T-cell (primary cell): ENCODE results near the gene CER1. TPM values are rescaled to one million over a fixed set of nuclear protein-coding genes. Genes with fewer than 3 reads are reported as not detected.
A peak's percentile ranks its signal among the peaks of the same experiment; 100 is the strongest.

ENCODE experiments used
- ATAC-seq, 4 experiments: fragments of 200-7000 bp in 3 of 4; fragments of 150-1000 bp in 1 of 4; cut with Tn5 transposase; replicated peaks in 1 of 4; 1 replicate in 3 of 4; 2 replicates in 1 of 4; pipeline ENCODE4 v1.10.0; 2021; ENCODE audit warnings: moderate library complexity in 3 of 4, mild to moderate bottlenecking in 2 of 4, moderate number of reproducible peaks in 1 of 4
- CTCF ChIA-PET, 2 donors: fragments of 300-600 bp; sonication (Branson Sonifier 250); formaldehyde crosslinking; loops; one replicate each; lab custom pipeline; 2022; ENCODE audit warnings: antibody characterized with exemption in 2 of 2; lab: Charles Lee
- POLR2A ChIA-PET, 2 donors: fragments of 300-600 bp; sonication (Branson Sonifier 250); formaldehyde crosslinking; loops; one replicate each; lab custom pipeline; 2022; ENCODE audit warnings: antibody characterized with exemption in 2 of 2; lab: Charles Lee
- DNase-seq, 35 experiments: peaks; one replicate each; pipeline versions ENCODE4 v3.0.0 to v3.0.0-alpha.2; 2013 to 2023
- H3K27ac ChIP-seq: one replicate; pipeline ENCODE4 v1.5.1; 2013; ENCODE audit warnings: low read length
- H3K27me3 ChIP-seq, 2 experiments: replicated peaks in 1 of 2; 1 replicate in 1 of 2; 2 replicates in 1 of 2; pipeline versions ENCODE4 v1.6.1 to v1.7.0; 2013; ENCODE audit warnings: low read length in 1 of 2, mixed read lengths in 1 of 2; ENCODE audit not compliant: control insufficient read depth in 2 of 2, insufficient read depth in 2 of 2; ENCODE audit errors: extremely low read depth in 1 of 2
- H3K36me3 ChIP-seq, 2 donors: 1 replicate in 1 of 2; 2 replicates in 1 of 2; pipeline versions ENCODE4 v1.6.1 to v1.7.0; 2013; ENCODE audit warnings: low read length in 1 of 2; ENCODE audit not compliant: control insufficient read depth in 2 of 2, insufficient read depth in 1 of 2; ENCODE audit errors: extremely low read depth in 1 of 2
- H3K4me1 ChIP-seq, 2 experiments: 1 replicate in 1 of 2; 2 replicates in 1 of 2; pipeline versions ENCODE4 v1.6.1 to v1.7.0; 2013; ENCODE audit warnings: low read length in 2 of 2, mixed read lengths in 1 of 2; ENCODE audit not compliant: insufficient read depth in 2 of 2, control insufficient read depth in 1 of 2; ENCODE audit errors: extremely low read depth in 1 of 2
- H3K4me3 ChIP-seq, 2 donors: 1 replicate in 1 of 2; 2 replicates in 1 of 2; pipeline versions ENCODE4 v1.5.1 to v1.7.0; 2013; ENCODE audit warnings: mild to moderate bottlenecking in 2 of 2, low read length in 1 of 2, moderate library complexity in 1 of 2; ENCODE audit not compliant: control insufficient read depth in 1 of 2; ENCODE audit errors: extremely low read depth in 1 of 2
- H3K9me3 ChIP-seq: 2 replicates; pipeline ENCODE4 v1.7.0; 2013
- H3K27ac Mint-ChIP-seq, 2 donors: one replicate each; pipeline ENCODE4 v1.8.0; 2020 to 2021; ENCODE audit warnings: mild to moderate bottlenecking in 2 of 2, mixed read lengths in 2 of 2
- H3K27me3 Mint-ChIP-seq, 2 donors: one replicate each; pipeline ENCODE4 v1.8.0; 2021 to 2022; ENCODE audit warnings: mixed read lengths in 2 of 2
- H3K36me3 Mint-ChIP-seq: one replicate; pipeline ENCODE4 v1.8.0; 2021; ENCODE audit warnings: mixed read lengths
- H3K4me1 Mint-ChIP-seq, 3 donors: one replicate each; pipeline ENCODE4 v1.8.0; 2020 to 2022; ENCODE audit warnings: mixed read lengths in 3 of 3, mild to moderate bottlenecking in 1 of 3
- H3K4me3 Mint-ChIP-seq, 3 donors: one replicate each; pipeline ENCODE4 v1.8.0; 2020 to 2022; ENCODE audit warnings: mild to moderate bottlenecking in 3 of 3, mixed read lengths in 3 of 3, moderate library complexity in 3 of 3
- H3K9me3 Mint-ChIP-seq, 3 donors: one replicate each; pipeline ENCODE4 v1.8.0; 2020 to 2022; ENCODE audit warnings: mixed read lengths in 3 of 3
- WGBS: methylation state at CpG from one replicate; pipeline ENCODE4 v1.1.5; 2013; ENCODE audit warnings: missing lambda C conversion rate; ENCODE audit not compliant: insufficient coverage; 5-methylcytosine and 5-hydroxymethylcytosine counted together
- total RNA-seq, 35 experiments: library from RNA in 6 of 35; stranded (reverse) in 6 of 35; fragments of 120-200 nt in 1 of 35; gene quantifications; one replicate each; pipeline versions ENCODE4 v1.2.1 to v1.2.4 and lab custom pipeline; 2013 to 2026

The CER1 gene
- total RNA-seq, 5 donors from 2014 or later (not counting 1 experiment from before 2014, with no cell fraction given), result not detected

DNA sequence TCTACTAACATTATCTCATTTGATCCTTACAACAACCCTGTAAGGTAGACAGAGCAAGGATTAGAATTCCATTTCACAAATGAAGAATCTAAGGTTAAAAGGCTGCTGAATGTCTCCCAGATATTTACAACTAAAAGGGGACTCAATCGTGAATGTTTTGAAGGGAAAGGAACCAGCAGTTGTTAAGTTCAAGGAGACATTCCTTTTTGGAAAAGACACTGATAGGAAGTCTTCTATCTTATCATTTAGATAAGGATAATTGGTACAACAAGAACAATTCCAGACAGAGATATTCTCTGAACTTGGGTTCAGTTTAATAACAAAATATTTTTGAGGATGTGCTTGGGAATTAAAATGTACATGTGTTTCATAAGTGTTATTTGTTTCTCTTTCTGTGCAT, 37.5 kb upstream of the CER1 start:
- Mint-ChIP-seq H3K27ac (no peak overlapping the region), H3K4me3 (no peak overlapping the region), H3K9me3 (no peaks in the 10 kb centered on the region), H3K27me3 (peaks cover 11 to 27% of the 10 kb centered on the region in 2 donors), H3K36me3 (no peaks in the 10 kb centered on the region), H3K4me1 (no peaks in the 10 kb centered on the region)
- no CpG with 5 or more reads among the region's 1 CpG for WGBS
- Histone ChIP-seq H3K27me3 (peaks cover 0 to 3% of the 10 kb centered on the region in 2 experiments), H3K36me3 (no peaks in the 10 kb centered on the region), H3K27ac (no peak overlapping the region), H3K9me3 (no peaks in the 10 kb centered on the region), H3K4me1 (no peaks in the 10 kb centered on the region), H3K4me3 (no peak overlapping the region)
- CTCF ChIA-PET, result no interaction called here
- no peak for ATAC-seq
- POLR2A ChIA-PET, result no interaction called here
- no peak for DNase-seq

DNA sequence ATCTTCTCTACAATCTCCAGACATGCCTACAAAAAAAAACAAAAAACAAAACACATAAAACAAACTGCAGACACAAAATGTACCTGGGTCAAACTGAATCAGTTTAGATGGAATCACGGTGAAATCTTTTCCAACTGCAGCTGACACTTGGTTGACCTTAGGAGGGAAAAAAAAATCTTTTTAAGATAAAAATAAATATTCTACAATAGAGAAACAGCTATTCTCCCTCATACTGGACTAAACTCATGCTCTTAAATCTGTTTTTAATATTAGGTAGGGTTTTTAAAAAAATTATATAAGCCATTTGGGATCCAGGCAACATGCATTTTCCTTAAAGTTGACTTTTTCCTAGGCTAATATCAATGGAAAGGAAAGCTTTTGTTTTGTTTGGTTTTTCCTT, 33.8 kb upstream of the CER1 start:
- Histone ChIP-seq H3K36me3 (no peaks in the 10 kb centered on the region), H3K4me1 (no peaks in the 10 kb centered on the region), H3K27ac (no peak overlapping the region), H3K4me3 (no peak overlapping the region), H3K9me3 (no peaks in the 10 kb centered on the region), H3K27me3 (peaks cover 0 to 6% of the 10 kb centered on the region in 2 experiments)
- no peak overlapping the region for H3K4me3 Mint-ChIP-seq
- H3K27me3 Mint-ChIP-seq, result peaks cover 12 to 29% of the 10 kb centered on the region in 2 donors
- ATAC-seq (no peak), DNase-seq (no peak)
- H3K27ac Mint-ChIP-seq, result no peak overlapping the region
- H3K9me3 Mint-ChIP-seq, result no peaks in the 10 kb centered on the region
- CTCF ChIA-PET, result no interaction called here
- H3K4me1 Mint-ChIP-seq, result peaks cover 0 to 5% (median 0%) of the 10 kb centered on the region in 3 donors
- POLR2A ChIA-PET, result no interaction called here
- WGBS, result no CpG with 5 or more reads among the region's 1 CpG
- H3K36me3 Mint-ChIP-seq, result no peaks in the 10 kb centered on the region

DNA sequence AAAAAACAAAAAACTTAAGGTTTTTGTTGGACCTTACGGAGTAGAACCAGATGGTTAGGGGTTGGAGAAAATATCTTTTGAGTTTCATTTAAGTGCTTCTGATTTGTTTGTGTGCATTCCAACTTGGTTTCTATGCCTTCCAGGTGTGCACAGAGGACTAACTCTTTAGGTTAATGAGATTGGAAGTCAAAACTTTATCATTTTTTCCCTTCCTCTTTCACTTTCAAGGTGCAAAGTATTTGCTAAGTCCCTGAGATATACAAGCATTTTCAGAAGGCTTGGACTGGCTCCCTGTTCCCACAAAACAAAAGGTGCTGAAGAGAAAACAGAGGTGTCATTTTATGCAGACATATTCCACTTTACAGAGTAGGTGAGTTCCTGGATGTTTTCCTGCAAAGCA, 30.3 kb upstream of the CER1 start:
- no peaks in the 10 kb centered on the region for H3K9me3 ChIP-seq
- H3K36me3 ChIP-seq, result no peaks in the 10 kb centered on the region
- H3K27me3 ChIP-seq, result peaks cover 0 to 4% of the 10 kb centered on the region in 2 experiments
- ATAC-seq (no peak), DNase-seq (no peak)
- peaks cover 15 to 25% (median 16%) of the 10 kb centered on the region in 3 donors for H3K4me1 Mint-ChIP-seq
- no peaks in the 10 kb centered on the region for H3K9me3 Mint-ChIP-seq
- ChIA-PET POLR2A (no interaction called here), CTCF (no interaction called here)
- no peak overlapping the region for H3K27ac Mint-ChIP-seq
- no peak overlapping the region for H3K4me3 ChIP-seq
- H3K4me3 Mint-ChIP-seq, result no peak overlapping the region
- peaks cover 26 to 32% of the 10 kb centered on the region in 2 donors for H3K27me3 Mint-ChIP-seq
- H3K4me1 ChIP-seq, result peaks cover 0 to 7% of the 10 kb centered on the region in 2 experiments
- no peak overlapping the region for H3K27ac ChIP-seq
- WGBS, result no CpG with 5 or more reads among the region's 1 CpG
- H3K36me3 Mint-ChIP-seq, result no peaks in the 10 kb centered on the region

DNA sequence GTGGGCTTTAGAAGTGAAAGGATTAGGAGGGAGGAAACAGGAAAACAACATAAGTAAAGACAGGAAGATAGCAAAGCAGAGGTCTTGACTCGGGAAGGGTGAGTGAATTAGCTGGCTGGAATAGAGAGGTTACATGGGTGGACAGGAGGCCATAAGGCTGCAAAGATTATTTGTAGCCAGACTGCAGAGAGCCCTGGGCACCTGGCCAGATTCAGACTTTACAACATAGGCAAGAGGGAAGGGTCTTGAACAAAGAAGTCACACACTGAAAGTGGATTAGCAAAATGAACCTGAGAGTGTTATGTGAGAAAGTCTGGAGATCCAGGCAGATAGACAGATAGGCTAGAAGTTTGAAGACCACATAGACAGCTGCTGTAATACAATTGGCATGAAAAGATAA, 29.7 kb upstream of the CER1 start:
- Histone ChIP-seq H3K4me3 (no peak overlapping the region), H3K27me3 (peaks cover 0 to 4% of the 10 kb centered on the region in 2 experiments), H3K27ac (no peak overlapping the region), H3K9me3 (no peaks in the 10 kb centered on the region), H3K4me1 (peaks cover 0 to 7% of the 10 kb centered on the region in 2 experiments), H3K36me3 (no peaks in the 10 kb centered on the region)
- H3K27ac Mint-ChIP-seq, result no peak overlapping the region
- ATAC-seq (no peak), DNase-seq (no peak)
- H3K9me3 Mint-ChIP-seq, result no peaks in the 10 kb centered on the region
- no peaks in the 10 kb centered on the region for H3K36me3 Mint-ChIP-seq
- H3K4me1 Mint-ChIP-seq, result peaks cover 15 to 25% (median 16%) of the 10 kb centered on the region in 3 donors
- ChIA-PET POLR2A (no interaction called here), CTCF (no interaction called here)
- WGBS, result 100% methylated on average over 1 of the region's 1 CpG
- H3K27me3 Mint-ChIP-seq, result peaks cover 26 to 35% of the 10 kb centered on the region in 2 donors
- H3K4me3 Mint-ChIP-seq, result no peak overlapping the region

DNA sequence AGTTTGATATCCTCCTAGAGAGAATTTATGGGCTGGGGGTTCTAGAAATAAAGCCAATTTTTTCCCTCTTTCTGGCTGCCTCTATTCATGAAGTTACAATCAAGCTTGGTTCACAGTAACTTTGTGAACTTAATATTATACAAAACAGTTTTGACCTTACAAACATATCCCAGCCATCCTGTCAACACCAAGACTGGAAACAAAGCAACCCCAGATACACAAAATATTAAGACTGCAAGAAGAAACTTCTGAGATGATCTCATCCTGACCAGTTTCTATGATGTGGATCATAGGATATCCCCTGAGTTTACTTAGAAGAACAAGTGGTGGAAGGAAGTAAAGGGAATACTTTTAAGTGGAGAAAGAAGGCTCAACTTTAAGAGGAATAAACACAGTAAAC, 28.3 kb upstream of the CER1 start:
- H3K4me3 Mint-ChIP-seq, result peak overlapping the region in 1 of 3 donors; percentile 30
- no peaks in the 10 kb centered on the region for H3K9me3 Mint-ChIP-seq
- Histone ChIP-seq H3K27me3 (peaks cover 0 to 4% of the 10 kb centered on the region in 2 experiments), H3K4me1 (peaks cover 0 to 7% of the 10 kb centered on the region in 2 experiments), H3K4me3 (no peak overlapping the region), H3K36me3 (no peaks in the 10 kb centered on the region), H3K27ac (no peak overlapping the region), H3K9me3 (no peaks in the 10 kb centered on the region)
- DNase-seq (no peak), ATAC-seq (no peak)
- POLR2A ChIA-PET, result no interaction called here
- H3K4me1 Mint-ChIP-seq, result peaks cover 15 to 25% (median 16%) of the 10 kb centered on the region in 3 donors
- no peak overlapping the region for H3K27ac Mint-ChIP-seq
- CTCF ChIA-PET, result interaction anchor here in 1 of 2 donors (1.4 kb wide), 1 partner anchor 19 kb away, joined by 3 read pairs; no protein-coding TSS in a partner anchor
- no peaks in the 10 kb centered on the region for H3K36me3 Mint-ChIP-seq
- H3K27me3 Mint-ChIP-seq, result peaks cover 24 to 35% of the 10 kb centered on the region in 2 donors

DNA sequence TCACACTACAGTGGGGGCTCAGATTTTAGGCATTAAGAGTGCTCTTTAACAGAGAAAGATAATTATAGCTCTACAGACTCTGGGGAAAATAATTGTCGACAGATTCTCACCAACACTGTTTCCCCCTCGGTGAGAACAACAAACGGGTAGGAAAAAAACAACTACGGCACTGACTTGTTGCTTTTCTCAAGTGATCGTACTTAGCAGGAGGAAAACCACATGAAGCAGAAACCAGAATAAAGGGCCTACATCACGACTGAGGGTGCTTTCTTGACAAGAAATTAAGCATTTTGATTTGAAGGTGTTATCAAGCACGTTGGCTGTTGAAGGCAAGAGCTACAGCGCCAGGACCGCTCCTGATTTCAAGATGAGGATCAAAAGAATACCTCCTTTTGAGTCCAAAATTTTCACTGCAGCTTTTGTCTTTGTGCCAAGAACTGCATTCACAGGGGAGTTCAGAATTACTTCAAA, 27.2 kb upstream of the CER1 start:
- H3K4me1 ChIP-seq, result peaks cover 0 to 7% of the 10 kb centered on the region in 2 experiments
- H3K36me3 Mint-ChIP-seq, result no peaks in the 10 kb centered on the region
- H3K36me3 ChIP-seq, result no peaks in the 10 kb centered on the region
- DNase-seq, result peak in 5 of 35 experiments; percentile 1 to 41 (median 6)
- no peak overlapping the region for H3K27ac ChIP-seq
- H3K27me3 ChIP-seq, result peaks cover 0 to 4% of the 10 kb centered on the region in 2 experiments
- CTCF ChIA-PET, result interaction anchor here in 1 of 2 donors (1.4 kb wide), 1 partner anchor 20 kb away, joined by 3 read pairs; no protein-coding TSS in a partner anchor
- H3K27me3 Mint-ChIP-seq, result peaks cover 26 to 36% of the 10 kb centered on the region in 2 donors
- peak in 2 of 4 experiments; percentile 48 to 85 for ATAC-seq
- H3K4me1 Mint-ChIP-seq, result peaks cover 15 to 25% (median 16%) of the 10 kb centered on the region in 3 donors
- 0% methylated on average over 3 of the region's 9 CpGs for WGBS
- POLR2A ChIA-PET, result no interaction called here
- no peak overlapping the region for H3K27ac Mint-ChIP-seq
- H3K9me3 ChIP-seq, result no peaks in the 10 kb centered on the region
- H3K4me3 ChIP-seq, result no peak overlapping the region
- peaks cover 0 to 2% (median 0%) of the 10 kb centered on the region in 3 donors for H3K9me3 Mint-ChIP-seq
- peak overlapping the region in 1 of 3 donors; percentile 30 for H3K4me3 Mint-ChIP-seq
